ENCODE results near the gene MUC4. TPM values are rescaled to one million over a fixed set of nuclear protein-coding genes. Genes with fewer than 3 reads are reported as not detected.

Gene MUC4
- total RNA-seq, 1 experiment from 2014 or later, result 63.7 TPM

DNA sequence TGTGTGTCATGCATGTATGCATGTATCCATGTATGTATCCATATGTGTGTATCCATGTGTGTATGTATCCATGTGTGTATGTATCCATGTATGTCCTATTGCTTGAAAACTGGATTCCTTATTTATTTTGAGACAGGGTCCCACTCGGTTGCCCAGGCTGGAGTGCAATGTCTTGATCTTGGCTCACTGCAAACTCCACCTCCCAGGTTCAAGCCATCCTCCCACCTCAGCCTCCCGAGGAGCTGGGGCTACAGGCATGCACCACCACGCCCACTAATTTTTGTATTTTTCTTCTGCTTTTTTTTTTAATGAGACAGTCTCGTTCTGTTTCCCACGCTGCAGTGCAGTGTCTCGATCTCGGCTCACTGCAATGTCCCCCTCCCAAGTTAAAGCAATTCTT lies 56.8 kb downstream of the MUC4 start:
- POLR2A ChIA-PET (ENCODE audit: unreplicated experiment), result no interaction called here
- no peak for DNase-seq
- H3K27me3 ChIP-seq (ENCODE audit: insufficient read depth, low read depth), result no peaks in the 10 kb centered on the region
- TF ChIP-seq, protein P1, sequence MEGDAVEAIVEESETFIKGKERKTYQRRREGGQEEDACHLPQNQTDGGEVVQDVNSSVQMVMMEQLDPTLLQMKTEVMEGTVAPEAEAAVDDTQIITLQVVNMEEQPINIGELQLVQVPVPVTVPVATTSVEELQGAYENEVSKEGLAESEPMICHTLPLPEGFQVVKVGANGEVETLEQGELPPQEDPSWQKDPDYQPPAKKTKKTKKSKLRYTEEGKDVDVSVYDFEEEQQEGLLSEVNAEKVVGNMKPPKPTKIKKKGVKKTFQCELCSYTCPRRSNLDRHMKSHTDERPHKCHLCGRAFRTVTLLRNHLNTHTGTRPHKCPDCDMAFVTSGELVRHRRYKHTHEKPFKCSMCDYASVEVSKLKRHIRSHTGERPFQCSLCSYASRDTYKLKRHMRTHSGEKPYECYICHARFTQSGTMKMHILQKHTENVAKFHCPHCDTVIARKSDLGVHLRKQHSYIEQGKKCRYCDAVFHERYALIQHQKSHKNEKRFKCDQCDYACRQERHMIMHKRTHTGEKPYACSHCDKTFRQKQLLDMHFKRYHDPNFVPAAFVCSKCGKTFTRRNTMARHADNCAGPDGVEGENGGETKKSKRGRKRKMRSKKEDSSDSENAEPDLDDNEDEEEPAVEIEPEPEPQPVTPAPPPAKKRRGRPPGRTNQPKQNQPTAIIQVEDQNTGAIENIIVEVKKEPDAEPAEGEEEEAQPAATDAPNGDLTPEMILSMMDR (conservative IDR thresholded peaks at IDR 0.05), result no peak
- no peak for TF ChIP-seq EZH2 (IDR thresholded peaks at IDR 0.05; ENCODE audit: low read depth)
- intact Hi-C loops (cut with micrococcal nuclease; ENCODE audit: unreplicated experiment), result no loop called here
- no TSS peak for BruUV-seq (replicated peaks)
- H3K79me2 ChIP-seq (ENCODE audit: low read depth), result no peaks in the 10 kb centered on the region
- no peak overlapping the region for H3K4me3 ChIP-seq
- no peak overlapping the region for H2AFZ ChIP-seq
- peaks cover 12% of the 10 kb centered on the region; the same call in 1 of the 2 replicates for H3F3A ChIP-seq (ENCODE audit: insufficient read depth, low read depth)
- H3K27ac ChIP-seq, result no peak overlapping the region
- no peaks in the 10 kb centered on the region for H3K36me3 ChIP-seq (ENCODE audit: low read depth)
- no peak overlapping the region for H3K4me2 ChIP-seq
- no peaks in the 10 kb centered on the region for H4K20me1 ChIP-seq (ENCODE audit: insufficient read depth)
- H3K9me3 ChIP-seq (ENCODE audit: insufficient read depth, low read depth), result no peaks in the 10 kb centered on the region
- no peaks in the 10 kb centered on the region for H3K9me2 ChIP-seq (ENCODE audit: insufficient read depth)
- peaks cover 15% of the 10 kb centered on the region for H3K4me1 ChIP-seq (replicated peaks; ENCODE audit: insufficient read depth)
- CTCF ChIA-PET, result interaction anchor here (0.6 kb wide), 1 partner anchor 96 kb away, joined by 7 read pairs; no protein-coding TSS in a partner anchor

DNA sequence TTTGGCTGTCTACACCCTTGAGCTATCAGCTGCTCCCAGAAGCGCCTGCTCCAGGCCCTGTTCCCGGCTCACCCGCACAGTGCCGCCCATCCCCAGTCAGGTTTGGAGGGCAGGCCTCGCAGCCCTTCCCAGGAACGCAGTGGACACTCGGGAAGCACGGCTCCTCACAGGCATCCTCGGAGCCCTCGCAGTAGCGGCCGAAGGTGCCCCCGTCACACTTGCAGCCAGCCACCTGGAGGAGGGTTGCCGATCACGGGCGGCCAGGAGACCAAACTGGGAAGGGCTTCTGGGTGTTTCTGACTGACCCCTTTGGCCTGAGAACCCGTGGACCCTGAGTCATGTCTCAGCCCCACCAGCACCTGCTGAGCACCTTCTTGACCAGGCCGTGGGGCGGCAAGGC lies 57.6 kb downstream of the MUC4 start:
- intact Hi-C loops (cut with micrococcal nuclease; ENCODE audit: unreplicated experiment), result no loop called here
- Histone ChIP-seq H3K9me2 (ENCODE audit: insufficient read depth) (no peaks in the 10 kb centered on the region), H3K79me2 (ENCODE audit: low read depth) (no peaks in the 10 kb centered on the region), H2AFZ (no peak overlapping the region), H3K9me3 (ENCODE audit: insufficient read depth, low read depth) (no peaks in the 10 kb centered on the region), H3K36me3 (ENCODE audit: low read depth) (no peaks in the 10 kb centered on the region), H4K20me1 (ENCODE audit: insufficient read depth) (no peaks in the 10 kb centered on the region), H3K4me3 (no peak overlapping the region), H3K4me2 (no peak overlapping the region), H3K27ac (no peak overlapping the region), H3F3A (ENCODE audit: insufficient read depth, low read depth) (peaks cover 12% of the 10 kb centered on the region; the same call in 1 of the 2 replicates), H3K27me3 (ENCODE audit: insufficient read depth, low read depth) (no peaks in the 10 kb centered on the region), H3K4me1 (replicated peaks; ENCODE audit: insufficient read depth) (peaks cover 15% of the 10 kb centered on the region)
- POLR2A ChIA-PET (ENCODE audit: unreplicated experiment), result no interaction called here
- CTCF ChIA-PET, result no interaction called here
- DNase-seq, result no peak
- BruUV-seq (replicated peaks), result no TSS peak
- no peak for TF ChIP-seq EZH2 (IDR thresholded peaks at IDR 0.05; ENCODE audit: low read depth)
- TF ChIP-seq, protein P1 (conservative IDR thresholded peaks at IDR 0.05), result no peak

DNA sequence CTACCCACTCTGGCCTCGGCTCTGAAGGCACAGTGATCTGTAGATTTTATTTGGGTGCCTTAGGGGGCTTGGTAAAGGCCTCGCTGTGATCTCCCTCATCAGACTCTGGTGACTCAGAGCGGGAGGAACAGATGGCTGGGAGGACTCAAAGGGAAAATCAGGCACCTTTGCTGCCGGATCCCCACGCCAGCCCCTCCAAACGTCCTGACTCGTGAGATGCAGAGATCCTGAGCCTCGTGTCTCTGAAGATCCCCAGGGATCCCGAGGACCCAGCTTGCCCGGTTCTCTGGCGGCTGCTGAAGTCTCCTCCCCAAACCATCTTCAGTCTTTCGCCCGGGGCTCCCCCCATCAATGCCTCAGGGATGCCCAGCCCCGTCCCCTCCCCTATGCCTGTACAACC lies 58.1 kb downstream of the MUC4 start:
- H3K9me3 ChIP-seq (ENCODE audit: insufficient read depth, low read depth), result no peaks in the 10 kb centered on the region
- H4K20me1 ChIP-seq (ENCODE audit: insufficient read depth), result no peaks in the 10 kb centered on the region
- no peak for TF ChIP-seq EZH2 (IDR thresholded peaks at IDR 0.05; ENCODE audit: low read depth)
- TF ChIP-seq, protein P1 (conservative IDR thresholded peaks at IDR 0.05), result no peak
- H3K4me3 ChIP-seq, result no peak overlapping the region
- DNase-seq, result no peak
- no peak overlapping the region for H2AFZ ChIP-seq
- H3K4me2 ChIP-seq, result no peak overlapping the region
- H3K27me3 ChIP-seq (ENCODE audit: insufficient read depth, low read depth), result no peaks in the 10 kb centered on the region
- BruUV-seq (replicated peaks), result no TSS peak
- H3K9me2 ChIP-seq (ENCODE audit: insufficient read depth), result no peaks in the 10 kb centered on the region
- POLR2A ChIA-PET (ENCODE audit: unreplicated experiment), result no interaction called here
- H3K36me3 ChIP-seq (ENCODE audit: low read depth), result no peaks in the 10 kb centered on the region
- peaks cover 17% of the 10 kb centered on the region; the same call in 1 of the 2 replicates for H3F3A ChIP-seq (ENCODE audit: insufficient read depth, low read depth)
- H3K27ac ChIP-seq, result no peak overlapping the region
- H3K4me1 ChIP-seq (replicated peaks; ENCODE audit: insufficient read depth), result peaks cover 15% of the 10 kb centered on the region
- H3K79me2 ChIP-seq (ENCODE audit: low read depth), result no peaks in the 10 kb centered on the region
- CTCF ChIA-PET, result no interaction called here
- intact Hi-C loops (cut with micrococcal nuclease; ENCODE audit: unreplicated experiment), result no loop called here

Measured in PC-9 (cell line).